SK-N-SH treated with all-trans-retinoic acid at 6 μM for 48 hours (cell line): ENCODE measurements around the gene UBE4B.
"Not testable (repeated sequence)": the region's sequence is repeated elsewhere in the genome, so short reads cannot be mapped to it uniquely, and the experiment has no call there.

ENCODE experiments used
- ATAC-seq: fragments of 200-7000 bp; cut with Tn5 transposase; 3 replicates; pipeline ENCODE4 v1.9.1; 2020; ENCODE audit warnings: mild to moderate bottlenecking, moderate library complexity
- ARNTL ChIP-seq: fragments of 450-650 bp; formaldehyde crosslinking; IDR thresholded peaks from 2 replicates; pipeline ENCODE4 v1.5.0; 2020; ENCODE audit warnings: low read depth, mild to moderate bottlenecking, moderate library complexity, borderline replicate concordance
- BACH2 ChIP-seq: fragments of 250-450 bp; sonication (Bioruptor Pico); IDR thresholded peaks from 2 replicates; pipeline ENCODE4 v1.9.0; 2021; ENCODE audit warnings: mild to moderate bottlenecking, borderline replicate concordance
- CREB5 ChIP-seq: fragments of 250-450 bp; sonication (Bioruptor Pico); IDR thresholded peaks from 2 replicates; pipeline ENCODE4 v1.5.1; 2020; ENCODE audit warnings: low read depth, mild to moderate bottlenecking, moderate library complexity
- CSDC2 ChIP-seq: fragments of 250-450 bp; sonication (Bioruptor Pico); IDR thresholded peaks from 2 replicates; pipeline ENCODE4 v1.5.0; 2020; ENCODE audit warnings: mild to moderate bottlenecking, moderate library complexity
- ESRRG ChIP-seq: fragments of 250-450 bp; sonication (Bioruptor Pico); IDR thresholded peaks from 2 replicates; pipeline ENCODE4 v1.6.1; 2021; ENCODE audit warnings: mild to moderate bottlenecking
- ISL1 ChIP-seq: fragments of 250-450 bp; sonication (Bioruptor Pico); IDR thresholded peaks from 2 replicates; pipeline ENCODE4 v2.1.2; 2022; ENCODE audit warnings: mild to moderate bottlenecking, moderate library complexity
- OSR1 ChIP-seq: fragments of 250-450 bp; sonication (Bioruptor Pico); IDR thresholded peaks from 2 replicates; pipeline ENCODE4 v1.8.0; 2022; ENCODE audit warnings: moderate library complexity, mild to moderate bottlenecking, inconsistent platforms
- PATZ1 ChIP-seq: fragments of 250-450 bp; sonication (Bioruptor Pico); IDR thresholded peaks from 2 replicates; pipeline ENCODE4 v1.8.0; 2020; ENCODE audit warnings: mild to moderate bottlenecking, moderate library complexity, borderline replicate concordance
- PPARA ChIP-seq: fragments of 250-450 bp; sonication (Bioruptor Pico); IDR thresholded peaks from 2 replicates; pipeline ENCODE4 v1.5.0; 2020; ENCODE audit warnings: mild to moderate bottlenecking, borderline replicate concordance
- RARB ChIP-seq: fragments of 250-450 bp; sonication (Bioruptor Pico); IDR thresholded peaks from 2 replicates; pipeline ENCODE4 v1.8.0; 2021; ENCODE audit warnings: mild to moderate bottlenecking, moderate library complexity
- SNAI2 ChIP-seq: fragments of 250-450 bp; sonication (Bioruptor Pico); IDR thresholded peaks from 2 replicates; pipeline ENCODE4 v1.5.0; 2020; ENCODE audit warnings: mild to moderate bottlenecking, moderate library complexity
- TCF4 ChIP-seq: fragments of 250-450 bp; sonication (Bioruptor Pico); IDR thresholded peaks from 2 replicates; pipeline ENCODE4 v1.8.0; 2021; ENCODE audit warnings: mild to moderate bottlenecking, moderate library complexity, borderline replicate concordance
- TOX ChIP-seq: fragments of 250-450 bp; sonication (Bioruptor Pico); IDR thresholded peaks from 2 replicates; pipeline ENCODE4 v1.8.0; 2021; ENCODE audit warnings: mild to moderate bottlenecking, moderate library complexity, borderline replicate concordance
- ZFP3 ChIP-seq: fragments of 250-450 bp; sonication (Bioruptor Pico); IDR thresholded peaks from 2 replicates; pipeline ENCODE4 v1.5.0; 2020; ENCODE audit warnings: mild to moderate bottlenecking, moderate library complexity
- ZFP30 ChIP-seq: fragments of 450-650 bp; formaldehyde crosslinking; IDR thresholded peaks from 2 replicates; pipeline ENCODE4 v1.5.0; 2022; ENCODE audit warnings: mild to moderate bottlenecking, moderate library complexity
- ZNF565 ChIP-seq: fragments of 450-650 bp; formaldehyde crosslinking; conservative IDR thresholded peaks from 2 replicates; pipeline ENCODE4 v1.5.0; 2020; ENCODE audit warnings: low read depth, mild to moderate bottlenecking, moderate library complexity
- ZNF70 ChIP-seq: fragments of 450-650 bp; formaldehyde crosslinking; IDR thresholded peaks from 2 replicates; pipeline ENCODE4 v1.5.0; 2020; ENCODE audit warnings: mild to moderate bottlenecking, moderate library complexity
- ZNF8 ChIP-seq: fragments of 450-650 bp; formaldehyde crosslinking; IDR thresholded peaks from 2 replicates; pipeline ENCODE4 v1.5.0; 2020; ENCODE audit warnings: mild to moderate bottlenecking, moderate library complexity

Gene UBE4B

GRCh38 chr1:9996624-9997582 lies 35.9 kb upstream of the UBE4B start, which contains the start of gene RBP7 (continued):
- no peak for TF ChIP-seq PATZ1 (CRISPR knock-in tag)

- ATAC-seq: no peak
- no peak for TF ChIP-seq RARB
- TF ChIP-seq CSDC2 (CRISPR knock-in tag): no peak
These were observed 31.6 kb upstream of the UBE4B start for GRCh38 chr1:10001016-10001665.

GRCh38 chr1:10005248-10005647 lies 27.5 kb upstream of the UBE4B start:
- not testable (repeated sequence) for ATAC-seq

GRCh38 chr1:10007169-10007568 lies 25.6 kb upstream of the UBE4B start:
- TF ChIP-seq TOX (CRISPR knock-in tag) (no peak), ZFP3 (CRISPR knock-in tag) (peak; percentile 60; the same call in 1 of the 2 replicates), TCF4 (no peak), SNAI2 (CRISPR knock-in tag) (no peak), ESRRG (CRISPR knock-in tag) (no peak)
- TF ChIP-seq, all 23 proteins: peak for 1
- ATAC-seq: no peak

GRCh38 chr1:10014016-10014415 lies 18.7 kb upstream of the UBE4B start:
- ATAC-seq: no peak
- no peak for TF ChIP-seq ZNF8
- no peak for TF ChIP-seq ISL1
- no peak for TF ChIP-seq BACH2
- no peak for TF ChIP-seq CREB5 (CRISPR knock-in tag)
- no peak for TF ChIP-seq PPARA (CRISPR knock-in tag)

GRCh38 chr1:10019561-10019960 lies 13.2 kb upstream of the UBE4B start:
- ATAC-seq: no peak
- TF ChIP-seq ARNTL: no peak
- TF ChIP-seq ZNF565: no peak
- TF ChIP-seq ZNF8: no peak
- TF ChIP-seq TCF4: no peak
- no peak for TF ChIP-seq PPARA (CRISPR knock-in tag)
- TF ChIP-seq ESRRG (CRISPR knock-in tag): no peak
- no peak for TF ChIP-seq ZFP3 (CRISPR knock-in tag)
- no peak for TF ChIP-seq BACH2
- TF ChIP-seq OSR1 (CRISPR knock-in tag): no peak
- TF ChIP-seq TOX (CRISPR knock-in tag): no peak

GRCh38 chr1:10020086-10020485 lies 12.7 kb upstream of the UBE4B start:
- ATAC-seq: no peak
- TF ChIP-seq ZNF70 (CRISPR knock-in tag) (no peak), PATZ1 (CRISPR knock-in tag) (no peak), TOX (CRISPR knock-in tag) (no peak), CSDC2 (CRISPR knock-in tag) (no peak), ISL1 (no peak), ZNF8 (no peak), ZFP3 (CRISPR knock-in tag) (no peak), TCF4 (no peak), RARB (no peak), ZNF565 (no peak), SNAI2 (CRISPR knock-in tag) (no peak), CREB5 (CRISPR knock-in tag) (no peak), ESRRG (CRISPR knock-in tag) (no peak), ZFP30 (CRISPR knock-in tag) (no peak), PPARA (CRISPR knock-in tag) (no peak)
- TF ChIP-seq, all 23 proteins: peak for 0
